Lung (tissue), 12 donors: ENCODE data around the gene IGFALS. TPM values are rescaled to one million over a fixed set of nuclear protein-coding genes. Genes with fewer than 3 reads are reported as not detected.

Source experiments
- ATAC-seq: fragments of 200-7000 bp; cut with Tn5 transposase; one replicate; pipeline ENCODE4 v1.9.1; 2020; ENCODE audit warnings: moderate number of reproducible peaks; ENCODE audit not compliant: insufficient read depth, low FRiP score
- DNase-seq, 3 donors: peaks; one replicate each; pipeline ENCODE4 v3.0.0-alpha.2; 2013 to 2017
- H3K27ac ChIP-seq, 2 donors: one replicate each; pipeline ENCODE4 v1.5.1; 2013; ENCODE audit warnings: mild to moderate bottlenecking in 2 of 2, moderate library complexity in 2 of 2, control low read depth in 1 of 2, inconsistent platforms in 1 of 2, low read depth in 1 of 2, low read length in 1 of 2
- H3K27me3 ChIP-seq, 3 donors: one replicate each; pipeline ENCODE4 v1.5.1; 2013; ENCODE audit warnings: low read length in 2 of 3; ENCODE audit not compliant: control insufficient read depth in 3 of 3, insufficient read depth in 3 of 3
- H3K36me3 ChIP-seq, 4 donors: one replicate each; pipeline ENCODE4 v1.5.1; 2013; ENCODE audit warnings: low read length in 4 of 4, mild to moderate bottlenecking in 1 of 4, moderate library complexity in 1 of 4; ENCODE audit not compliant: control insufficient read depth in 4 of 4, insufficient read depth in 4 of 4
- H3K4me1 ChIP-seq, 5 donors: one replicate each; pipeline ENCODE4 v1.5.1; 2013; ENCODE audit warnings: low read length in 5 of 5, mild to moderate bottlenecking in 2 of 5, moderate library complexity in 1 of 5; ENCODE audit not compliant: control insufficient read depth in 5 of 5, insufficient read depth in 5 of 5
- H3K4me3 ChIP-seq: one replicate; pipeline ENCODE4 v1.5.1; 2013; ENCODE audit warnings: mild to moderate bottlenecking, control low read depth, moderate library complexity
- H3K9ac ChIP-seq, 2 donors: one replicate each; pipeline ENCODE4 v1.5.1; 2013; ENCODE audit warnings: low read length in 2 of 2, control low read depth in 1 of 2; ENCODE audit not compliant: insufficient read depth in 1 of 2
- H3K9me3 ChIP-seq, 4 donors: one replicate each; pipeline ENCODE4 v1.5.1; 2013; ENCODE audit warnings: low read length in 3 of 4, mild to moderate bottlenecking in 1 of 4, moderate library complexity in 1 of 4; ENCODE audit not compliant: control insufficient read depth in 4 of 4, insufficient read depth in 3 of 4
- WGBS, 2 donors: extraction: QIAGEN DNeasy Blood & Tissue Kit; methylation state at CpG; one replicate each; pipeline ENCODE4 v1.1.7; 2013; 5-methylcytosine and 5-hydroxymethylcytosine counted together
- polyA plus RNA-seq, 2 donors: library from polyadenylated mRNA; stranded (reverse); fragments of 200-250 nt; gene quantifications; one replicate each; pipeline ENCODE4 v1.2.1, GENCODE V29; 2013
- total RNA-seq, 2 donors: library from RNA; depleted of rRNA in 1 of 2; stranded (reverse); fragments of >200 nt in 1 of 2; gene quantifications; one replicate each; pipeline ENCODE4 v1.2.1, GENCODE V29; 2014 to 2021
- TF ChIP-seq, protein P1 (sequence below): IDR thresholded peaks from 2 replicates; pipeline ENCODE4 v1.5.1; 2012; ENCODE audit warnings: mild to moderate bottlenecking; ENCODE audit errors: control extremely low read depth, extremely low read depth
- donor health status: control.
- donor health status: control.
- donor health status: Bipolar disorder and iron deficiency.
- donor health status: healthy.
- donor health status: DM: yes; HTN: yes; CAD: no.

Gene IGFALS
- total and polyA plus RNA-seq, 4 donors: 1.2 to 4.4 (median 1.5) TPM

DNA sequence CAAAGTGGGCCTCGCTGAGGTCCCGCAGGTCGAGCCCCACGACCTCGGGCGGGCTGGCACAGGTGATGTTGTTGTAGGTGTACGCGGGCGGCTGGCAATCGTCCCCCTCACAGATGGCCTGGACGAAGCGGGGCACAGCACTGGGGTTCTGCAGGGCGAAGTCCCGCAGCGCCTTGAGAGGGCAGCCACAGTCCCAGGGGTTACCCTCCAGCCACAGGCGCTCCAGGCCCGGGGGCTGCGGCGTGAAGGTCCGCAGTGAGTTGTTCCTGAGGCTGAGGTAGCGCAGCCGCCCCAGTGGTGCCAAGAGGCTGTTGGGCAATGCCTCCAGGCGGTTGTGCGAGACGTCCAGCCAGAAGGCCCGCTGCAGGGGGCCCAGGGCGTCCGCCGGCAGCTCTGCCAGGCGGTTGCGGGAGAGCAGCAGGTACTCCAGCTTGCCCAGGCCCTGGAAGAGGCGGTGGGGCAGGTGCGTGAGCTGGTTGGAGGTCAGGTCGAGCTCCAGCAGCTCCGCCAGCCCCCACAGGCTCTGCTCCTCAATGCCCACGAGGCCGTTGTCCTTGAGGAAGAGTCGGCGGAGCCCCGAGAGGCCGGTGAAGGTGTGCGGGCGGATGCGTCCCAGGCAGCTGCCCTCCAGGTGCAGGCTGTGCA is 2.8 kb downstream of the IGFALS start:
- Histone ChIP-seq H3K27me3 (no peaks in the 10 kb centered on the region), H3K9ac (no peak overlapping the region), H3K27ac (no peak overlapping the region), H3K4me3 (no peak overlapping the region), H3K9me3 (peaks cover 0 to 3% (median 0%) of the 10 kb centered on the region in 4 donors), H3K4me1 (peaks cover 0 to 12% (median 0%) of the 10 kb centered on the region in 5 donors), H3K36me3 (peaks cover 0 to 61% (median 0%) of the 10 kb centered on the region in 4 donors)
- 93 to 95% methylated on average over 38 to 44 of the region's 44 CpGs for WGBS, 2 donors
- DNase-seq: peak in 1 of 3 donors; percentile 9
- ATAC-seq: no peak
- TF ChIP-seq, protein P1, sequence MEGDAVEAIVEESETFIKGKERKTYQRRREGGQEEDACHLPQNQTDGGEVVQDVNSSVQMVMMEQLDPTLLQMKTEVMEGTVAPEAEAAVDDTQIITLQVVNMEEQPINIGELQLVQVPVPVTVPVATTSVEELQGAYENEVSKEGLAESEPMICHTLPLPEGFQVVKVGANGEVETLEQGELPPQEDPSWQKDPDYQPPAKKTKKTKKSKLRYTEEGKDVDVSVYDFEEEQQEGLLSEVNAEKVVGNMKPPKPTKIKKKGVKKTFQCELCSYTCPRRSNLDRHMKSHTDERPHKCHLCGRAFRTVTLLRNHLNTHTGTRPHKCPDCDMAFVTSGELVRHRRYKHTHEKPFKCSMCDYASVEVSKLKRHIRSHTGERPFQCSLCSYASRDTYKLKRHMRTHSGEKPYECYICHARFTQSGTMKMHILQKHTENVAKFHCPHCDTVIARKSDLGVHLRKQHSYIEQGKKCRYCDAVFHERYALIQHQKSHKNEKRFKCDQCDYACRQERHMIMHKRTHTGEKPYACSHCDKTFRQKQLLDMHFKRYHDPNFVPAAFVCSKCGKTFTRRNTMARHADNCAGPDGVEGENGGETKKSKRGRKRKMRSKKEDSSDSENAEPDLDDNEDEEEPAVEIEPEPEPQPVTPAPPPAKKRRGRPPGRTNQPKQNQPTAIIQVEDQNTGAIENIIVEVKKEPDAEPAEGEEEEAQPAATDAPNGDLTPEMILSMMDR: no peak

DNA sequence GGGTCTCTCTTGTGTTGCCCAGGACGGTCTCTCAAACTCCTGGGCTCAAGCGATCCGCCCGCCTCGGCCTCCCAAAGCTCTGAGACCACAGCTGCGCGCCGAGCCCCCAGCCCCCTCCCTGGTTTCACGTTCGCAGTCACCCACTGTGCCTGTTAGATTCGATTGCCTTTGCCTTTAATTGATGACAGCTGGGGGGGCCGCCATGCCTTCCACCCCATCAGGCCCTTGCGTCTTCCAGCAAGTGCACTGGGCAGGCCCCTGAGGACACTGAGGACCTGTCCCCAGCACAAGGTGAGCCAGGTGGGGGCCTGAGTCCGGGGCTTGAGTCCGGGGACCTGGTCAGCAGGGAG is 3.3 kb downstream of the IGFALS start:
- TF ChIP-seq, protein P1: no peak
- ATAC-seq: no peak
- H3K9ac ChIP-seq: no peak overlapping the region
- H3K27ac ChIP-seq: no peak overlapping the region
- H3K9me3 ChIP-seq: peaks cover 0 to 3% (median 0%) of the 10 kb centered on the region in 4 donors
- H3K4me3 ChIP-seq: no peak overlapping the region
- no peaks in the 10 kb centered on the region for H3K27me3 ChIP-seq
- peaks cover 0 to 62% (median 0%) of the 10 kb centered on the region in 4 donors for H3K36me3 ChIP-seq
- 94 to 97% methylated on average over 15 of the region's 15 CpGs for WGBS, 2 donors
- H3K4me1 ChIP-seq: peaks cover 0 to 9% (median 0%) of the 10 kb centered on the region in 5 donors
- DNase-seq: no peak

DNA sequence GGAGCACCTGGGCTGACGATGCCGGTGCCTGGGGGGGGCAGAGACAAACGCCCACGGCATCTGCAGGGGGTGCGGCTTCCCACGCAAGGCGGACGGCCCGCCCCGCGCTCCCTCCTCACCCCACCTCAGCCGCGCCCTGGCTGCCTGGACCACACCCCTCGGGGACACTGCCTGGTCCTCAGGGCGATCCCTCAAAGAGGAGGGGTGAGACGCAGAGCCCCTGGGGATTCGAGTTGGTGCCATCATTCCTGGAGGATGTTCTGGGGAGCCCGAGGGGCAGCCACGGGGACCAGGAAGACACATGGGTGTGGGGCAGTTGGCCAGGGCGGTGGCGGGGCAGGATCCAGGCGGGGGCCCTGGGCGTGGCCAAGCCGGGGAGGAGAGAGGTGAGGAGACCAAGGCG is 3.9 kb downstream of the IGFALS start:
- WGBS, 2 donors: 90 to 91% methylated on average over 16 to 25 of the region's 25 CpGs
- H3K9ac ChIP-seq: no peak overlapping the region
- H3K4me1 ChIP-seq: peaks cover 0 to 3% (median 0%) of the 10 kb centered on the region in 5 donors
- no peak overlapping the region for H3K4me3 ChIP-seq
- no peak for DNase-seq
- no peak for ATAC-seq
- no peak overlapping the region for H3K27ac ChIP-seq
- TF ChIP-seq, protein P1: no peak
- peaks cover 0 to 3% (median 0%) of the 10 kb centered on the region in 4 donors for H3K9me3 ChIP-seq
- peaks cover 0 to 62% (median 0%) of the 10 kb centered on the region in 4 donors for H3K36me3 ChIP-seq
- H3K27me3 ChIP-seq: no peaks in the 10 kb centered on the region

GRCh38 chr16:1788708-1789100 is 4.8 kb downstream of the IGFALS start:
- H3K36me3 ChIP-seq: peaks cover 0 to 62% (median 0%) of the 10 kb centered on the region in 4 donors
- TF ChIP-seq, protein P1: no peak
- no peak overlapping the region for H3K4me3 ChIP-seq
- peaks cover 0 to 5% (median 3%) of the 10 kb centered on the region in 5 donors for H3K4me1 ChIP-seq
- no peaks in the 10 kb centered on the region for H3K27me3 ChIP-seq
- peaks cover 0 to 3% (median 0%) of the 10 kb centered on the region in 4 donors for H3K9me3 ChIP-seq
- ATAC-seq: no peak
- no peak for DNase-seq
- H3K27ac ChIP-seq: no peak overlapping the region
- no peak overlapping the region for H3K9ac ChIP-seq
- 76 to 80% methylated on average over 19 of the region's 19 CpGs for WGBS, 2 donors
